Kasumi-1 (cell line): ENCODE results near the gene LHCGR.

ENCODE experiments used
- DNase-seq, 2 experiments: peaks; one replicate each; lab custom pipeline; 2025; lab: John Stamatoyannopoulos, UW

LHCGR gene

DNA sequence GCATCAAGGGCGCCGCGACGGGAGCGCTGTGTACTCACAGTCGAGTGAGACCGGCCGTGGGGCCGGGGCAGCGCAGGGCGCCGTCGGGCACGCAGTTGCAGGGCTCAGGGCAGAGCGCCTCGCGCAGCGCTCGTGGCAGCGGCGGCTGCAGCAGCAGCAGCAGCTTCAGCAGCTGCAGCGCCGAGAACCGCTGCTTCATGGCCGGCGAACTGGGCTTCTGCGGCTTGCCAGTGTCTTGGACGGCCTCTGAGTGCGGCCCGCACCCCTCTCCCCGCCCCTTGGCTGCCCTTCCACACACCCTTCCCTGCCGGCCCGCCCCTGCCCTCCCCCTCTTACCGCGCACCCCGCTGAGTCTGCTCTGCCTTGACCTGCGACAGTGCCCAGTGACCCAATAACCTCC lies at the start of gene LHCGR:
Gene LHCGR, minus strand, starts transcription at position 252 of the 400 bp plus-strand sequence. Its CDS starts 53 bp downstream, at position 199.
- no peak for DNase-seq

DNA sequence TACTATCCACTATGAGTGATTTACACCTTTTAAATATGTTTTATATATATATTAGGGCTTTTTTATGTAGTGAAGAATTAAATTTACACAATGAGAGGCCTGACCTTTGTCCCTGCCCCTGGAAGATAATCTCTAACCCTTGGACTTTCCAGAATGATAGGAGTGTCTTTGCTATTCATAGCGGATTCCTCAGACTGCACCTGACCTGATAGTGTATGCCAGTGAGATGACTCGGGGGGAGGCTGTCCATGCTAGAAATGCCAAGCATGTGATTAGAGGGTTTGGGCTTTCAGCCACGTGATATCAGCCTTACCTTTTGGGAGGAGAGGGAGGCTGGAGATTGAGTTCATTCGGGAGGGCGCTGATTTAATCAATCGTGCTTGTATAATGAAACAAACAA lies 44.1 kb upstream of the LHCGR start:
- DNase-seq = no peak

- no peak for DNase-seq
These were observed 39.5 kb upstream of the LHCGR start for GRCh38 chr2:48795065-48795464.

GRCh38 chr2:48793671-48794070 lies 38.1 kb upstream of the LHCGR start:
- no peak for DNase-seq

GRCh38 chr2:48792030-48792429 lies 36.5 kb upstream of the LHCGR start:
- no peak for DNase-seq

GRCh38 chr2:48790407-48791170 lies 35.1 kb upstream of the LHCGR start:
- no peak for DNase-seq

- no peak for DNase-seq
These were observed 32.1 kb upstream of the LHCGR start for GRCh38 chr2:48787580-48787979.

DNA sequence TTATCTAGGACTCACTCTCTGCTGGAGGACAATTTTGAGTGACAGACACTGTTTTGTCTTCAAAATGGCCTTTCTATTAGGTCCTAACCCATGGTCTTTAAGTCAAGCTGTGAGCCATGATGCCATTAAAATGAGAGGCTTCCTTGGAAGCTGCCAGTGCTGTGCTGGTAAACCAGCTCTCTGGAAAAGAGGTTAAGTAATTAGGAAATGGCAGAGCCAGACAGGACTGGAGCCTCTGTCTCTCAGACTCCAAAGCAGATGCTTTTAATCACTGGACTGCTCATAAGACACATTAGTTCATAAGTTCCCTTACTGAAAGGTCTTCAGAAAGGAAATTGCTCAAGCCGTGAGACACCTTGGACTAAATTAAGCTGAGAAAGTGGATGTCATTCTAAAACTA lies 25.8 kb upstream of the LHCGR start:
- no peak for DNase-seq

DNA sequence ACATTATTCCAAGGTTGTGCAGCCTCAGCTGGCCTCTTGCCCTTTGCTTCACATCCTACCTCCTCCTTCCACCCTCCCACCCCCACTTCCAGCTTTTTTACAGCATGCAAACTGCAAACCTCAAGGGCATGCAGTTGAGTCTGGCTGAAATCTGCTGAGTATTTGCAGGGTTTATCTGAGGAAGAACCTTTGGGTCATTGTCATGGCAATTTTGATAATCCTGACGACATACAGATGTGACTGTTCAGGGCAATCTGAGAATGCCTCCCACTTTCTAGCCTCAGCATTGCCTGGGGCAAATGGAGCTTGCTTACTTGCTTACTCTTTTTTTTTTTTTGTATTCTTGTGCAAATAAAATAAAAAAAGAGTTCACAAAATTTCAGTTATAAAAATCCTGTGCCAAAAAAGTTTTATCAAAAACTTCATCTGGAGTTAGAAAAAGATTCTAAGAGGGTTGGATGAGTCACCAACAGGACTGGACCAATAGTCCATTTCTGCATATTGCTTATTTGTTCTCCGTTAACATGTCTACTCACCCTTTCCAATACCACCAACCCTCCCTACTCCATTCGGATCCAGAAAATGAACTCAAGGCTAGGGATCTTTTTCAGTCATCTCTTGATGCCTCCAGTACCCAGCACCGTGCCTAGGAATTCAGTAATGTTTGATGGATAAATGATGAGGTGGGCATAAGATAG lies 23.6 kb upstream of the LHCGR start:
- no peak for DNase-seq

DNA sequence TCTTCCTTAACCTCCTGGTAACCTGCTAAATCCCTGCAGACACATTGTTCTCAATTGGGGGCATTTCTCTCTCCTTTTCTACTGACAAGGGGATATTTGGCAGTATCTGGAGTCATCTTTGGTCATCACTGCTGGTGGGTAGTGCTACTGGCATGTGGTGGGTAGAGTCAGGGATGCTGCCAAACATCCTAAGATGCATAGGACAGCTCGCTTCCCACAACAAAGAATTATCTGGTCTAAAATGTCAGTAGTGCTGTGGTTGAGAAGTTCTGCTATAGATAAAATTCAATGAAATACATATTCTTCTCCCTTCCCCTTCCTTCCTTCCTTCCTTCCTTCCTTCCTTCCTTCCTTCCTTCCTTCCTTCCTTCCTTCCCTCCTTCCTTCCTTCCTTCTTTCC lies 18.7 kb upstream of the LHCGR start:
- no peak for DNase-seq

GRCh38 chr2:48771241-48772014 lies 15.9 kb upstream of the LHCGR start:
- DNase-seq = no peak

- DNase-seq = no peak
These were observed 14.7 kb upstream of the LHCGR start for GRCh38 chr2:48770181-48770580.

GRCh38 chr2:48768669-48769068 lies 13.1 kb upstream of the LHCGR start:
- peak; percentile 58 to 63 for DNase-seq

GRCh38 chr2:48767330-48767729 lies 11.8 kb upstream of the LHCGR start:
- no peak for DNase-seq

GRCh38 chr2:48760826-48761225 lies 5.3 kb upstream of the LHCGR start:
- no peak for DNase-seq

DNA sequence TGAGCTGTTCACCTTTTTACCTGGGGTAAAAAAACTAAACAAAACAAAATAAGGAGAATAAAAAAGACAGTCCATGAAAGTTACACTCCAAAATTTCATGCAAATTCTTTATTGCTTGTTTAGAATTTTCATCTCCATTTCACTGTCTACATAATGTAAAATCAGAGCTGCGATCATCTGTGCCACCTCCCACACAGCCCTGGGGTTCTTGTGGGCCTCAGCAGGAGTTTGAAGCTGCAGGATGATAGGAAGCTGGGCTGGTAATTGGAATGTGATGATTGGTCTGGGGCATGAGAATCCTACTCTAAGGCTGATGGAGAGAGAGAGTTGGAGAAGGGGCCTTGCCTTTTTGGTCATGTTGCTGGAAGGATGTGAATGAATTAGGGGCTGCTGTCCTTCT lies 4.2 kb upstream of the LHCGR start:
- no peak for DNase-seq

DNA sequence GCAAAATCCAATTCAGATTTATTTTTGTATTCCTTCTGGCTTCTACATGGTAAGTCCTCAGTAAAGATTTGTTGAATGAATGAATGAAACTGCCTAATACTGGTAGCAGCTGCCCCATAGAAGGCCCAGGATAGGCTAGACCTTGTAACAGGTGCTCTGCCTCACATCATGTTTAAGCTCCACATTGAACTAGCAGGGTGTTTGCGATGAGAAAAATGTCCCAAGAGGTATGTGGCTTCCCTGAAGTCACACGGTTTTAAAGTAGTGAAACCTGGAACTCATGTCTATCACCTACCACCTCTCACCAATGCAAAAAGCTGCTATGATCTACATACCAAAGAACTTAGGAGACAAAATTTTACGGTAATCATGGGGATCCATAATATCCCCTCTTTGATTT lies 765 bp upstream of the LHCGR start:
- no peak for DNase-seq

GRCh38 chr2:48754874-48755273 lies 650 bp downstream of the LHCGR start:
- DNase-seq = no peak

DNA sequence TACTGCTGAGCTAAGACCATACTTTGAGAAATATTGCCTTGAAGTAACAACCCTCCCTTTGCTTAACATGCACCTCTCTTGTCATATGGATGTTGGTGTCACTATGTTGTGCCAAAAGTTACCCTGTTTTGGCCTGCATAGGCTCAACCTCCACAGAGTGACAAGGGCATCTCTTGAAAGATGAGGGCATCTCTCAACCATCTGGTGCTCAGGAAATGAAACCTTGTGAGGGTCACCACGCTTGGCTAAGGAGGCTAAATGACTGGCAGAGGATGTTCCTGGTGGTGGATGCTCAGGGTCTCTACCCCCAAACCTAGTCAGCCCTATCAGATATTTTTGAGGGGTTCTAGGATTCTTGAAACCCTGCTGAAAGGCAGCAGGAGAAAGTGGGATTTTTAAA lies 2.3 kb downstream of the LHCGR start:
- DNase-seq = no peak

GRCh38 chr2:48750128-48750739 lies 5.3 kb downstream of the LHCGR start:
- no peak for DNase-seq

DNA sequence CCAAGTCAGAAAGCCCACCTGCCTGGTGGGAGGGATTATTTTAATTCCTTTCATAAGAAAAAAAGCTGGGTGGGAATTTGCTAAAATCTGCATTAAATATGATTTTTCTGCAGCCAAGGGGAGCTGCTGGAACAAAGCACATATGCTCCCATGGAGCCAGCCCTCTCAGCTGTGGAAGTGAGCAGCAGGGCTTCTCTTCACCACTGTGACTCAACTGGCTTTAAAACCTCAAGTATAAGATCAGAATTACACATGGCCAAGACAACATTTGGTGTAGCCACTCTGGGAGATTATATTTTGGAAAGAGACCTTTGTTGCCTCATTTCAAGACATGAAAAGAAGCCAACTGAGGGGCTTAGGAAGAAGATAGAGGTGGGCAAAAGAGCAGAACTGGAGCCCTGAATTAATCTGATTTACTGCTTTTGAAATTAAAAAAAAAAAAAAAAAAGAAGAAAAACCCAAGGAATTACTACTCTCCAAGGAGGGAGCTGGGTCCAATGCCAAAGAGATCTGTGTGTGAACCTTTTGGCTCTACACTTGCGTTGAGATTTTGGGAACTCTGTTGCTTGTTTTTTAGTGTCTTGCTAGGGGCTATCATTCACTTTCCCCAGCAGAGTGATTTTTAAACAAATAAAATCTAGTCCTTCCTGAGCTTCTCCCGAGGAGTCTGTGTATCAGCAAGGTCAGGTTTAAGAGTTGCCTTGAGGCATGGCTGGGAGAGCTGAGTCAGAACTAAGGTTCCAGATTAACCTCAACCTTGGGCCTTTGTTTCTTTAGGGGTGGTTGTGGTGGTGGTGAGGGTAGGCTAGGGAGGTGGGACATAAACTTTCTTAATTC lies 6.0 kb downstream of the LHCGR start:
- no peak for DNase-seq

DNA sequence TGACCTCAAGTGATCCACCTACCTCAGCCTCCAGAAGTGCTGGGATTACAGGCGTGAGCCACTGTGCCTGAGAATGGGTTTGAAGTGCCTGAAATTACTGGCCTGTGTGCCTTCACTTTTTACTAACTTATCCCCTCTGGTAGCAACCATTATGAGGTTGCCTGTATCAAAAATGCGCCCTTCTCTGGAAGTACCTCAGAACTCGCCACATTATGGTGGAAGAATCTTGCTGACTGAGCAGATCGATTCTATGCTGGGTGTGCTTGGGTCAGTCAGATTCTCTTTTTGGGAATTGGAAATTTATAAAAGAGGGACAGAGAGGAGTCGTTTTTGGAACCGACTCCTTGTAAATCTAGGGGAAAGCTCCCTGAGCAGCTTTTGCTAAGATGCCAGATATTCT lies 8.2 kb downstream of the LHCGR start:
- no peak for DNase-seq
